Ascending aorta (tissue), 2 donors: ENCODE measurements around the gene OLAH. TPM values are rescaled to one million over a fixed set of nuclear protein-coding genes. Genes with fewer than 3 reads are reported as not detected.

Experiments used
- DNase-seq, 2 donors: peaks; one replicate each; pipeline ENCODE4 v3.0.0-alpha.2; 2019; ENCODE audit warnings: low spot score in 2 of 2
- H3K27ac ChIP-seq, 2 donors: fragments of 200-600 bp; sonication (generic); one replicate each; pipeline ENCODE4 v1.5.1; 2016 to 2017; ENCODE audit warnings: mild to moderate bottlenecking in 1 of 2
- H3K27me3 ChIP-seq: fragments of 200-600 bp; sonication (generic); one replicate; pipeline ENCODE4 v1.5.1; 2017
- H3K36me3 ChIP-seq, 2 donors: fragments of 200-600 bp; sonication (generic); one replicate each; pipeline ENCODE4 v1.5.1; 2016
- H3K4me1 ChIP-seq, 2 donors: fragments of 200-600 bp; sonication (generic); one replicate each; pipeline ENCODE4 v1.5.1; 2016 to 2017; ENCODE audit warnings: mild to moderate bottlenecking in 1 of 2
- H3K4me3 ChIP-seq, 2 donors: fragments of 200-600 bp; sonication (generic); one replicate each; pipeline ENCODE4 v1.5.1; 2016 to 2017; ENCODE audit warnings: mild to moderate bottlenecking in 1 of 2
- H3K9me3 ChIP-seq, 2 donors: fragments of 200-600 bp; sonication (generic); one replicate each; pipeline ENCODE4 v1.5.1; 2016
- intact Hi-C: fragments of 100-400 bp; cut with DNase I; formaldehyde crosslinking; loops from one replicate; pipeline ENCODE4 v1.15.1; 2023
- total RNA-seq: library from RNA; depleted of rRNA; stranded (reverse); fragments of >200 nt; gene quantifications from one replicate; pipeline ENCODE4 v1.1.0, GENCODE V29; 2016
- TF ChIP-seq, protein P1 (sequence below), 3 experiments: fragments of 200-600 bp in 2 of 3; fragments of 450-650 bp in 1 of 3; sonication (generic) in 2 of 3; IDR thresholded peaks; one replicate each; pipeline ENCODE4 v1.5.1; 2016 to 2019; ENCODE audit warnings: antibody characterized with exemption in 3 of 3, mild to moderate bottlenecking in 1 of 3, moderate library complexity in 1 of 3

The OLAH gene
- total RNA-seq, 1 donor from 2014 or later = 3.7 TPM

GRCh38 chr10:15122477-15123030 is 78.8 kb downstream of the OLAH start:
- Histone ChIP-seq H3K27ac (no peak overlapping the region), H3K4me3 (no peak overlapping the region), H3K27me3 (no peaks in the 10 kb centered on the region), H3K4me1 (no peaks in the 10 kb centered on the region), H3K36me3 (peaks cover 32 to 52% of the 10 kb centered on the region in 2 donors), H3K9me3 (no peaks in the 10 kb centered on the region)
- TF ChIP-seq, protein P1, sequence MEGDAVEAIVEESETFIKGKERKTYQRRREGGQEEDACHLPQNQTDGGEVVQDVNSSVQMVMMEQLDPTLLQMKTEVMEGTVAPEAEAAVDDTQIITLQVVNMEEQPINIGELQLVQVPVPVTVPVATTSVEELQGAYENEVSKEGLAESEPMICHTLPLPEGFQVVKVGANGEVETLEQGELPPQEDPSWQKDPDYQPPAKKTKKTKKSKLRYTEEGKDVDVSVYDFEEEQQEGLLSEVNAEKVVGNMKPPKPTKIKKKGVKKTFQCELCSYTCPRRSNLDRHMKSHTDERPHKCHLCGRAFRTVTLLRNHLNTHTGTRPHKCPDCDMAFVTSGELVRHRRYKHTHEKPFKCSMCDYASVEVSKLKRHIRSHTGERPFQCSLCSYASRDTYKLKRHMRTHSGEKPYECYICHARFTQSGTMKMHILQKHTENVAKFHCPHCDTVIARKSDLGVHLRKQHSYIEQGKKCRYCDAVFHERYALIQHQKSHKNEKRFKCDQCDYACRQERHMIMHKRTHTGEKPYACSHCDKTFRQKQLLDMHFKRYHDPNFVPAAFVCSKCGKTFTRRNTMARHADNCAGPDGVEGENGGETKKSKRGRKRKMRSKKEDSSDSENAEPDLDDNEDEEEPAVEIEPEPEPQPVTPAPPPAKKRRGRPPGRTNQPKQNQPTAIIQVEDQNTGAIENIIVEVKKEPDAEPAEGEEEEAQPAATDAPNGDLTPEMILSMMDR (IDR thresholded peaks at IDR 0.05) = no peak
- DNase-seq = no peak
- intact Hi-C loops = no loop called here

Other genes starting within 250 kb of the OLAH start
- not detected for gene CDNF, start 205.9 kb upstream of the OLAH start, total RNA-seq
- gene HSPA14, start 205.6 kb upstream of the OLAH start, total RNA-seq = 26.3 TPM
- gene MSANTD7, start 205.6 kb upstream of the OLAH start, total RNA-seq = 0.64 TPM
- gene SUV39H2, start 165.1 kb upstream of the OLAH start, total RNA-seq = not detected
- gene DCLRE1C, start 89.8 kb upstream of the OLAH start, total RNA-seq = 8.6 TPM
- gene MEIG1, start 84.6 kb upstream of the OLAH start, total RNA-seq = not detected
- not detected for gene ACBD7, start 44.8 kb downstream of the OLAH start, total RNA-seq
- not detected for gene RPP38, start 53.4 kb downstream of the OLAH start, total RNA-seq
- gene NMT2, start 124.8 kb downstream of the OLAH start, total RNA-seq = 11.9 TPM